Smooth muscle cell (in vitro differentiated cells): ENCODE measurements around the gene MS4A13. TPM values are rescaled to one million over a fixed set of nuclear protein-coding genes. Genes with fewer than 3 reads are reported as not detected.

ENCODE experiments used
- DNase-seq: peaks from one replicate; lab custom pipeline; 2025; ENCODE audit not compliant: unreplicated experiment; lab: John Stamatoyannopoulos, UW
- H2AFZ ChIP-seq: fragments of 200-600 bp; sonication (generic); 2 replicates; pipeline ENCODE4 v1.6.0; 2016; ENCODE audit warnings: antibody characterized with exemption, low read depth, mild to moderate bottlenecking
- H3F3A ChIP-seq: fragments of 200-600 bp; sonication (generic); 2 replicates; pipeline ENCODE4 v1.6.0; 2017; ENCODE audit warnings: antibody characterized with exemption, low read depth
- H3K27ac ChIP-seq: fragments of 200-600 bp; sonication (generic); 2 replicates; pipeline ENCODE4 v1.5.1; 2016; ENCODE audit warnings: low read depth, mild to moderate bottlenecking
- H3K27me3 ChIP-seq: fragments of 200-600 bp; sonication (generic); 2 replicates; pipeline ENCODE4 v1.6.1; 2016; ENCODE audit warnings: low read depth, mild to moderate bottlenecking
- H3K36me3 ChIP-seq: fragments of 200-600 bp; sonication (generic); 2 replicates; pipeline ENCODE4 v1.5.1; 2016; ENCODE audit warnings: low read depth
- H3K4me1 ChIP-seq: fragments of 200-600 bp; sonication (generic); 2 replicates; pipeline ENCODE4 v1.5.1; 2016; ENCODE audit warnings: low read depth
- H3K4me2 ChIP-seq: fragments of 200-600 bp; sonication (generic); 2 replicates; pipeline ENCODE4 v1.6.0; 2016; ENCODE audit warnings: mild to moderate bottlenecking
- H3K4me3 ChIP-seq: fragments of 200-600 bp; sonication (generic); 2 replicates; pipeline ENCODE4 v1.5.1; 2016; ENCODE audit warnings: mild to moderate bottlenecking
- H3K79me2 ChIP-seq: fragments of 200-600 bp; sonication (generic); 2 replicates; pipeline ENCODE4 v1.6.0; 2016; ENCODE audit warnings: low read depth, mild to moderate bottlenecking
- H3K9ac ChIP-seq: fragments of 200-600 bp; sonication (generic); 2 replicates; pipeline ENCODE4 v1.6.0; 2016; ENCODE audit warnings: low read depth
- H3K9me3 ChIP-seq: fragments of 200-600 bp; sonication (generic); replicated peaks from 2 replicates; pipeline ENCODE4 v1.5.1; 2016; ENCODE audit warnings: low read depth
- H4K20me1 ChIP-seq: fragments of 200-600 bp; sonication (generic); 2 replicates; pipeline ENCODE4 v1.6.0; 2016; ENCODE audit warnings: low read depth
- WGBS: methylation state at CpG from one replicate; pipeline ENCODE4 v1.1.7; 2016; ENCODE audit warnings: low lambda C conversion rate; 5-methylcytosine and 5-hydroxymethylcytosine counted together
- polyA plus RNA-seq: library from polyadenylated mRNA; unstranded; fragments of >200 nt; fragmentation: Nextera tagmentation; extraction: Ambion mirVana; gene quantifications from 2 replicates; pipeline ENCODE4 v1.2.1, GENCODE V29; 2016
- total RNA-seq: library from RNA; depleted of rRNA; stranded (reverse); fragments of >200 nt; gene quantifications from 2 replicates; pipeline ENCODE4 v1.2.3, GENCODE V29; 2014
- TF ChIP-seq, protein P1 (sequence below): fragments of 200-600 bp; sonication (generic); IDR thresholded peaks from 2 replicates; pipeline ENCODE4 v1.5.1; 2017; ENCODE audit warnings: borderline replicate concordance, mild to moderate bottlenecking, antibody characterized with exemption; ENCODE audit not compliant: insufficient read depth, poor library complexity, severe bottlenecking

MS4A13 gene
- total and polyA plus RNA-seq, 2 experiments from 2014 or later = not detected

- H3K36me3 ChIP-seq = no peaks in the 10 kb centered on the region
- DNase-seq = no peak
- H2AFZ ChIP-seq = no peak overlapping the region
- H3K4me3 ChIP-seq = no peak overlapping the region
- H3K79me2 ChIP-seq = no peaks in the 10 kb centered on the region
- H3K27ac ChIP-seq = no peak overlapping the region
- no peaks in the 10 kb centered on the region for H3K9me3 ChIP-seq
- H3K4me2 ChIP-seq = no peak overlapping the region
- H3K4me1 ChIP-seq = no peaks in the 10 kb centered on the region
- TF ChIP-seq, protein P1, sequence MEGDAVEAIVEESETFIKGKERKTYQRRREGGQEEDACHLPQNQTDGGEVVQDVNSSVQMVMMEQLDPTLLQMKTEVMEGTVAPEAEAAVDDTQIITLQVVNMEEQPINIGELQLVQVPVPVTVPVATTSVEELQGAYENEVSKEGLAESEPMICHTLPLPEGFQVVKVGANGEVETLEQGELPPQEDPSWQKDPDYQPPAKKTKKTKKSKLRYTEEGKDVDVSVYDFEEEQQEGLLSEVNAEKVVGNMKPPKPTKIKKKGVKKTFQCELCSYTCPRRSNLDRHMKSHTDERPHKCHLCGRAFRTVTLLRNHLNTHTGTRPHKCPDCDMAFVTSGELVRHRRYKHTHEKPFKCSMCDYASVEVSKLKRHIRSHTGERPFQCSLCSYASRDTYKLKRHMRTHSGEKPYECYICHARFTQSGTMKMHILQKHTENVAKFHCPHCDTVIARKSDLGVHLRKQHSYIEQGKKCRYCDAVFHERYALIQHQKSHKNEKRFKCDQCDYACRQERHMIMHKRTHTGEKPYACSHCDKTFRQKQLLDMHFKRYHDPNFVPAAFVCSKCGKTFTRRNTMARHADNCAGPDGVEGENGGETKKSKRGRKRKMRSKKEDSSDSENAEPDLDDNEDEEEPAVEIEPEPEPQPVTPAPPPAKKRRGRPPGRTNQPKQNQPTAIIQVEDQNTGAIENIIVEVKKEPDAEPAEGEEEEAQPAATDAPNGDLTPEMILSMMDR = peak; percentile 20
- H3F3A ChIP-seq = no peaks in the 10 kb centered on the region
- no peaks in the 10 kb centered on the region for H4K20me1 ChIP-seq
- WGBS = 68% methylated on average over 2 of the region's 2 CpGs
- no peak overlapping the region for H3K9ac ChIP-seq
- no peaks in the 10 kb centered on the region for H3K27me3 ChIP-seq
Measured at GRCh38 chr11:60589611-60590010, 74.4 kb downstream of the MS4A13 start.

Other genes with a start within 250 kb of the MS4A13 start
- not detected in 2 replicates for gene MS4A4A, start 234.7 kb upstream of the MS4A13 start, total RNA-seq
- not detected in 2 replicates for gene MS4A4A, start 234.7 kb upstream of the MS4A13 start, polyA plus RNA-seq
- not detected in 2 replicates for gene MS4A6E, start 188.1 kb upstream of the MS4A13 start, total RNA-seq
- not detected in 2 replicates for gene MS4A6E, start 188.1 kb upstream of the MS4A13 start, polyA plus RNA-seq
- gene MS4A7, start 136.9 kb upstream of the MS4A13 start, total RNA-seq = not detected in 2 replicates
- gene MS4A7, start 136.9 kb upstream of the MS4A13 start, polyA plus RNA-seq = not detected in 2 replicates
- gene MS4A14, start 118.9 kb upstream of the MS4A13 start, total RNA-seq = not detected in 2 replicates
- not detected in 2 replicates for gene MS4A14, start 118.9 kb upstream of the MS4A13 start, polyA plus RNA-seq
- not detected in 2 replicates for gene MS4A5, start 85.8 kb upstream of the MS4A13 start, total RNA-seq
- gene MS4A5, start 85.8 kb upstream of the MS4A13 start, polyA plus RNA-seq = not detected in 2 replicates
- gene MS4A1, start 59.5 kb upstream of the MS4A13 start, total RNA-seq = not detected in 2 replicates
- not detected in 2 replicates for gene MS4A1, start 59.5 kb upstream of the MS4A13 start, polyA plus RNA-seq
- not detected in 2 replicates for gene MS4A12, start 22.6 kb upstream of the MS4A13 start, total RNA-seq
- gene MS4A12, start 22.6 kb upstream of the MS4A13 start, polyA plus RNA-seq = not detected in 2 replicates
- not detected in 2 replicates for gene MS4A8, start 184.2 kb downstream of the MS4A13 start, total RNA-seq
- gene MS4A8, start 184.2 kb downstream of the MS4A13 start, polyA plus RNA-seq = not detected in 2 replicates
- not detected in 2 replicates for gene MS4A18, start 209.3 kb downstream of the MS4A13 start, total RNA-seq
- gene MS4A18, start 209.3 kb downstream of the MS4A13 start, polyA plus RNA-seq = not detected in 2 replicates
- not detected in 2 replicates for gene MS4A15, start 241.5 kb downstream of the MS4A13 start, total RNA-seq
- not detected in 2 replicates for gene MS4A15, start 241.5 kb downstream of the MS4A13 start, polyA plus RNA-seq